Iris pigment epithelial cell (primary cell): ENCODE measurements around the gene MPRIP.

Experiments used
- DNase-seq: peaks from one replicate; pipeline ENCODE4 v3.0.0-alpha.2; 2011; ENCODE audit warnings: low read depth

Gene MPRIP

DNA sequence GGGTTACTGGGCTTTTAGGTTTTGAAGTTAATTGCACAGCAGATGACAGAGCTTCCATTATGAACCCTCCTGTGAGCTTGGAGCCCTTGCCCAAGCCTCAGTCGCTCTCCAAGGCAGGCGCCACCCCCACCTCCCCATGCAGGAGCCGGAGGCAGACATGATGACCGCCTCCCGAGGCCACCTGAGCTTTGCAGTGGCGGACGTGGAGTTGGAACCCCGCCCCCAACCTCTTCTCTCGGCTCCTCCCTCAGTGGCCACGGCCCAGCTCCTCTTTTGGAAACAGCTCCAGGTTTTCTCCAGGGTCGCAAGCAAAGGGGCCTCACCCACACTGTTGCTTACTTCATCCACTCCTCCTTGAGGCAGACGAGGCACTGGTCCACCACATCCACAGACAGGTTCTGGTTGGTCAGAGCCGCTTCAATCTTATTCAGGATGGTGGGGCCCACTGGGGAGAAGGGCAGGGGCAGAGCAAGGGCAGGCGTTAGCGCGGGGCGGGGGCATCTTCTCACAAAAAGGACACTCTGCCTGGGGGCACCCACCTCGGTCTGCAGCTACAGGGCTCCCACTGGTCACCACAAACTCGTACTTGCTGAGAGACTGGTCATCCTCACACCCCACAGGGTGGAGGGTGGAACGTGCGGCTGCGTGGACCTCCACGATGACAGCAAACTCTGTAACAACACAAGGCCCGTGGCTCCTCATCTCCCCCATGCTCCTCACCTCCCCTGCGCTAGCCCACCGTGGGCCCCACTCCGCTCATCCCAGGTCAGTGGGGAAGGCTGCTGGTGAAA is 172.6 kb downstream of the MPRIP start:
- no peak for DNase-seq

DNA sequence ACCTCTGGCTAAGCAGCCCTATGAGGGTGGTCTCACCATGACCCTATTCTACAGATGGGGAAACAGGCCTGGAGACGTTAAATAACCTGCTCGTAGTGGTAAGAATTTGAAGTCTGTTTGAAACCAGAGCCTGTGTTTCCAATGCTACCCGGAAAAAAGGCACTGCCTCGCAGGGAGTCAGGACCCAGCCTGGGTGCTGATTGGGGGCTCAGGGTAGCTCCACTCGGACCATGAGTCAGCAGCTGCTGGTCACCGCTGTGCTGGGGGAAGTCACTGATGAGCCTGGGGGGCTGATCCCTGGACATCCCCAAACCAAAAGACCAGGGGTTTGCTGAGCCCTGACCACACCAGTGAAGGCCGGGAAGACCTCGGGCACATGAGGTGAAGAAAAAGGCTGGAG is 173.3 kb downstream of the MPRIP start:
- no peak for DNase-seq

DNA sequence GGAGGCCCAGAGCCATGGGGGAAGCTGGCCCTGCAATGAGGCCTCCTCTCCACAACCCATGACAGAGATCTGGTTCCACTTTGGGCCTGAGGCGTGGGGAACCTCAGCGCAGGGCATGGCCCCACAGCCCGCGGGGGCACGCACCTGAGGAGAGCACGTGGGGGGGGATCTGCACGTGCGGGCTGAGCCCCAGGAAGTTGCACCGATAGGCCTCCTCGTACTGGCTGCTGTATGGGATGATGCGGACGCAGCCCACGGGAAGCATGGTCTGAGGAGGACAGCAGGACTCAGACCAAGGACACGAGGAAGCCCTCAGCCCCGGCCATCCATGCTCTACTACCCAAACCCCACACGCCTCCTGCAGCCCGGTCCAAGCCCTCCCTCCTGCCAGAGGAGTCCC is 174.0 kb downstream of the MPRIP start:
- DNase-seq = no peak

DNA sequence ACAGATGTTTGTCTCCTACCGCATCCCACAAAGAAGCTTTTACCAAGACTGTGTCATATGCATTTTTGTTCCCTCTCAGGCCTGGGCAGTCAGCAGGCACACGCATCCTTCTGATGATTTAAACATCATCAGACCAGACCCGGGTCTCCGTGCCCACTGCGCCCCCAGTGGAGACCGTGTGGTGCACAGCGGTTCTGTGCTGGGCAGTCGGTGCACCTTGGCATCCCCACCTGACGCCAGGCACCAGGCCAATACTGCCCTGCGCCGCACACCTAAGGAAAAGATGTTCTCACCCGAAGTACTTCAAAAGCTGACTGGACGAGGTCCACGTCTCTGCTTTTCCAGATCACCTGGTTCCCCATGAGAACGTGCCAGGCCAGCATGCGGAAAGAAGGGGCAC is 174.5 kb downstream of the MPRIP start:
- DNase-seq = no peak

GRCh38 chr17:17217995-17218394 is 175.7 kb downstream of the MPRIP start:
- no peak for DNase-seq

GRCh38 chr17:17220529-17220928 is 178.3 kb downstream of the MPRIP start:
- DNase-seq = no peak

DNA sequence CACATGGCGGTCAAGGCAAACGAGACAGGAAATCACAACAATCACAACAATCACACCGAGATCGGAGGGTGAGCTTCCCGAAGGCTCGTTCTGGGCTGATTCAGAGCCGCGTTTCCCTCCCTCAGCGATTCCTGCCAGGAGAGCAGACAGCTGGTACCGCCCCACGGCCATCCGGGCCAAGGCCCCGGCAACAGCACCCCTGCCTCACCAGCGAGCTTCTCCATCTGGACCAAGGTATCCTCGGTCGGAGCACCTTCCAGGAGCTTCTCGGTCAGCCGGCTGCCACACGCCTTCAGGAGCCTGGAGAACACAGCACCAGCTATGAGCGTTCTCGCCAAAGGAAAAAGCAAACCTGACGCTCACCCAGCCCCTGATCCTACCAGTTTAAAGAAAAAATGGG is 179.1 kb downstream of the MPRIP start:
- DNase-seq = no peak

- DNase-seq = no peak
Measured at GRCh38 chr17:17223736-17224135, 181.5 kb downstream of the MPRIP start.

GRCh38 chr17:17224137-17224536 is 181.9 kb downstream of the MPRIP start:
- DNase-seq = no peak

GRCh38 chr17:17225901-17226300 is 183.6 kb downstream of the MPRIP start:
- no peak for DNase-seq

DNA sequence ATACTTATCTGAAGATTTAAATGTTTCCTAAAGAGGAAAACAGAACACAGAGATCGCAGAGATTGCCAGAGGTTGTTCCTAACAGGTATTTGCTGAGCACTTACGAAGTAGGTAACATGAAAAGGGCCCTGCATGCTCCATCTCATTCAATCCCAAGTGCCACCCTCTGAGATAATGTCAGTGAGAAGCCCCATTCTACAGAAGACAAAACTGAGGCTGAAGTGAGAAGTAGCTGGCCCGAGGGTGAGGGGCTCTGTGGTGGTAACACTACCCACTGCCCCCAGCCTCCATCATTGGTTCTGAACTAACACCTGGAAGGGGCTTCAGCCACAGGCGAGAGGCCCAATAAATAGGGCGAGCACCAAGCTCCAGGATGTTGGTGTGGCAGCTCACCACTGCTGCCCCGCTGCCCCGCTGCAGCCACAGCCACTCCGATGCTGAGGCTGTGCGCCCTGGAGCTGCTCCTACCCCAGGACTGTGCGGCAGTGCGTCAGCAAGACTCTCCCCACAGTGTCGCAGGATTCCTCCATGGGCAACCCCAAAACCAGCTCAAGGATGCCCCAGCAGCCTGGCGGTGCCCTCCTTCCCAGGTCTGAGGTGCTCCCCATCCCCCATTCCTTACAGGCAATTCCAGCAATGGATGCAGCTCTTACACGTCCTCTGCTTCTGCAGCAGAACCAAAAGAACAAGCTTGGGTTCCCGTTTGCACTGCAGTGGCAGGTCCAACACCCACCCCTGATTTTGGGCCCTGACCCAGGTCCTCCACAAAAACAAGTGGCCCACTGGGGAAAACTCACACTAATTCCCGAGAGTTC is 184.4 kb downstream of the MPRIP start:
- DNase-seq = no peak

- no peak for DNase-seq
Measured at GRCh38 chr17:17227608-17228520, 185.6 kb downstream of the MPRIP start.

DNA sequence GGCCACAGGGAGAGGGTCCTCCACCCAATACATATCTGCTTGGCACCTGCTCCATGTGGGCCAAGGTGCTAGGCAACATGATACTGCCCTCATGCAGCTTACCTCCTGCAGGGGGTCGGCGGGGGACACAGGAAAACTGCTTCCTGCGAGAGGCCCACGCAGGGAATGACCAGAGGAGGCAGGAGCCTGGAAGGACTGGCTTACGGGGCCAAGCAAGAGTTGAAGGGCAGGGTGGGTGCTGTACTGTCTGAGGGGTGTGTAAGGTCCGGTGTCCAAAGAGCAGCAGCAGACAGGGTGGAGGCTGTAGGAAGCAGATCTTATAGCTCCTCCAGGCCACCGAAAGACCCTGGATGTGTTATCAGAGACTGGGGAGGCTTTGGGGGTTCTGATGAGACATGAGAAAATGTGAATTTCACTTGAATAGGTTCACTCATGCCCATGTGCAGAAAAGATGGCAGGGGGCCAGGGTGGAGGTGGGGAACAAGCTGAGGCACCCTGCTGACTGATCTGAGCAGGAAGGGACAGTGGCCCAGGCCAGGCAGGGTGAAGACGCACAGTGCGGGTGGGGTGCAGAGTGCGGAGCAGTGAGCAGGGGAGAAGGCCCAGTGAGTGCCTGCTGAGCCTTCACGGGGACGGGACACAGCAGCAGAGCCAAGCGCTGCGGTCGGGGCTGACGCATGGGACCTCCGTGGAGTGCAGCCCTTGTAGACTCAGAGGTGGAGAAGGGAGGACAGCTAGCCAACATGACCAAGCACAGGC is 186.4 kb downstream of the MPRIP start:
- DNase-seq = no peak

- no peak for DNase-seq
Measured at GRCh38 chr17:17229416-17230384, 187.4 kb downstream of the MPRIP start.

DNA sequence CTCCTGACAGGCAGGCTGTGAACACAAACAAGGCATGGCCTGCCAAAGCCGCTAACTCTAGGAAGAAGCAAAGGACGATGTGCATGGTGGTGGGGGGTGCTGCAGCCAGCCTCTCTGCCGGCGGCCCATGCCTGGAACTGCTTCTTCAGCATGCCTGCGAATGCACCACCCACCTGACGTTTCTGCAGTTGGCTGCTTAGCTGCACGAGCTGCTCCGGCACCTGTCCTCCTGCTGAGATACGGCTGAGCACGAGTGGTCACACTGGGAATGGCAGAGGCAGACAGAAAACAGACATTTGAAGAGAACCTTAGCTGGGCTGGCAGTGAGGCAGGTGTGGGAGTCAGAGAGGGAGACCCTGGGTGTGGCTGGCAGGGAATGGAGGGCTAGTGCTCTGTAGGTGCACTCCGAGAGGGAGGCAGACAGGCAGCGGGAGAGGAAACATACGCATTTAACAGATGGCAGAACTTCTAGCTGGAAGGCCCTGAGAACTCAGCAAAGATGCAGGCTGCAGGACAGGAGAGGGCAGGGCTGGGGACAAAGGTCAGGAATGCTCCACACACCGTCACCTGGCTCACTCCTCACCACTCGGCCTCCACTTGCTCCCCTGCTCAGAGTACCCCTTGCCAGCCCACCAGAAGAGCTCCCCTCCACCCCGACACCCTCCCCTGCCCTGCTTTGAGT is 189.5 kb downstream of the MPRIP start:
- no peak for DNase-seq

- DNase-seq = no peak
Measured at GRCh38 chr17:17232303-17232621, 190.0 kb downstream of the MPRIP start.

DNA sequence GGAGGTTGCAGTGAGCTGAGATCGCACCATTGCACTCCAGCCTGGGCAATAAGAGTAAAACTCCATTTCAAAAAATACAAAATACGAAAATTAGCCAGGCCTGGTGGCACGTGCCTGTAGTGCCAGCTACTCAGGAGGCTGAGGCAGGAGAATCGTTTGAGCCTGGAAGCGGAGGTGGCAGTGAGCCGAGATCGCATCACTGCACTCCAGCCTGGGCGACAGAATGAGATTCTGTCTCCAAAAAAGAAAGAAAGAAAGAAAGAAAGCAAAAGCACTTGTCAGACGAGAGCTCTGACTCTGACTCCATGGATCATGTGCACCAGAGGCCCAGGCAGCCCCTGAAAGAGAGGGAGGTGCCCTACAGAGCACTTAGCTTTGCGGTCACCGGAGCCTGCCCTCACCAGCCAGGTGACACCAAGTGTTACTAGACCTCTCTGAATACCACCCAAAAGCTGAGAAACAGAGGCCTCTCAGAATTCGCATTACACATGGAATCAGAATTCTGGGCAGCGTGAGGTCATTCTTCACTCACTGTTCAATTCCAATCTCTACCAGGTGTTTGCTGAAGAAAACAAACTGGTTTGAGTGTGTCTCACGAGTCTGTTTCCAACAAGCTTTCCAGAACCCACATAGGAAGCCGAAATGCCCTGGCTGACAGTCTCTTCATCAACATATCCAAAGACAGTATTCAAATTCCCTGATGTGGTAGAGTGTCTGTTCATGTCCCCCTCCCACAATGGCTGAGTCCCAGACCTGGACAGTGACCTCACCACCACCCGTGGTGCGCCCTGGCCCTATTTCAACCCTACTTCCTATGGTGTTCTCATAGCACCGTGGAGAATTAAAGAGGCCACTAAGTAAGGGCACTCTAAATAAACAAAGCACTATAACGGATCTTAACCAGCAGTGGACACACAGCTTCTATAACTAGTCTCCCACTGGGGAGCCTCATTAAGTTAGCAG is 193.2 kb downstream of the MPRIP start:
- DNase-seq = peak; percentile 45

GRCh38 chr17:17236295-17237025 is 194.2 kb downstream of the MPRIP start:
- DNase-seq = peak; percentile 28
